EL (cell line): ENCODE measurements around the gene WNT6.

Experiments
- DNase-seq: peaks from one replicate; pipeline ENCODE4 v3.0.0-alpha.2; 2016

Gene WNT6

DNA sequence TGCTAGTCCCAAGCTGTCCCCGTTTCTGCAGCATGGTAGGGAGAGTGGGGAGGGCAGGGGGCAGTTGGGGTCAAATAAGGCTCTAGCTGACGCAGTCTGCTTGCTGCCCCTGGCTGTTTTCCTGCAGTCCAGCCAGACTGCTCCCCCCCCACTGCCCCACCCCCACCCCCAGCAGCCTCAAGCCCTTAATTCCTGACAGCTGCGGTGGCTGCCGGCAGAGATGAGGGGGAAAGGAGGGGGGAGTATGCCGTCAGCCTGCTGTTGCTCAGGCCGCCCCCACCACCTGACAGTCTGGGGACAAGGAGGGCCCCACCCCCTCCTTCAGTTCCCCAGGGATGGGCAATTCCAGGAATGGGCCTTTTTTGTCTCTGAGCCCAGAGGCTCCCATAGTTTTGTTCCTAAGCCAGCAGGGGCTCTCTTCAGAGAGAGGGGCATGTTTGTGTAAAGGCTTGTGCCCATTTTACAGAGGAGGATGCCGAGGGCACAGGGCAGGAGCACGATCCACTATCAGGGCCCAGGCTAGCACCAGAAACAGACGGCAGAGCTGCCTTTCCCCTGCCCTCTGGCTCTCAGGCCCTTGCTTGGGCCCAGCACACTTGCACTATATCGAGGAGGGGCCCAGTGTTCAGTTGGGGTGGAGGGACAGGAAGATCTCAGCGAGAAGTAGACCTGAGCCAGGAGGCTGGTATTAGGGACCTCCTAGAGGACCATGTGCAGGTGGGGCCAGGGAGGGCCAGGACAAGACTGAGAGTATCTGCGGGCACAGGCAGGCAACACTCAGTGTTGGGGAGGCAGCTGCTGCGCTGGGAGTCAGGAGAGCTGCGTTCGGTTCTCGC, 19.5 kb downstream of the WNT6 start:
- no peak for DNase-seq

DNA sequence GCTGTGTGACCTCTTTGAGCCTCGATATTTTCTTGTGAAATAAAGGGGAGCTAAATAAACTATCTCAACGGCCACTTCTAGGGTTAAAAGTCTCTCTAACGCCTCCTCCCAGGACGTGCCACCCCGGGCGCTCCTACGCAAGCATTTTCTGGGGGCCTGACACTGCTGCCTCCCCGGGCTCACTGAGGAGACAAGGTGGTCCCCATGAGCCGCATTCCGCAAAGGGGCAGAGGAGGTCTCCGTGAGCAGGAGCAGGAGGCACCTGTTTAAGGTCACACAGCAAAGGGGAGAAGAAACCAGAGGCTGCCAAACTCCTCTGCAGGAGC, 20.1 kb downstream of the WNT6 start:
- DNase-seq = no peak

DNA sequence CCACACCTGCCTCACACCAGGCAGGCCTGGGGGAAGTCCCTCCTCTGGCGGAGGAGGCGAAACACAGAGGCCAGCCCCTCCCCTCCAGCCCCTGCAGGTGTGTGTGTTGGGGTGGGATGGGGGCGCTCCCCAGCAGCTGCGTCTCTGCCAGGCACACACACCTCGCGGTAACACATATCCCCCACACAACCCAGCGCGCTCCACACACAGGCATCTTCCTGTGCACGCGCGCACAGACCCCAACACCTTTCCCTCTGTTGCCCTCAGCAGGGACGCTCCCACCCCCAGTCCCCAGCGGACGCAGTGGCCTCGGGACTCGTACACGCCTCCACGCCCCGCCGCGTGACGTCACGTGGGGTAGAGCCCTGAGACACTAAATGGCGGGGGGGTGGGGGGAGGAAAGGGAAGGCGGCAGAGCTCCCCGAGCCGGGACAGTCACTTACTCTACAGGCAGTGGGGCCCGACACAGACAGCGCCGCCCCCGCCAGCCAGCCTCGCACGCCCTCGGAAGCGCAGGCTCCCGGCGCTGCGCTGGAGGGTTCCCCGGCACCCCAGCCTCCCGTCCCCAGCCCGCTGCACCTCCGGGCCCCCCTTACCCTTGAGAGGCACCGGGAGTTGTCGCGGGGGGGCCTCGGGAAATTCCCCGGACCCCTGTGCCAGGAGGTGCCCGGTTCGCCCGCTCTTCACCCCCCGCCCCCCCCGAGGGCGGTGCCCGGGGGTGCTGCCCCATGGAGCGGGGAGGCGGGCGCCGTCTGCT, 20.7 kb downstream of the WNT6 start, which contains the start of gene WNT10A:
WNT10A (plus strand) TSS at position 751 of the 757 bp plus-strand sequence. CDS start 144 bp downstream, outside the sequence.
- no peak for DNase-seq

DNA sequence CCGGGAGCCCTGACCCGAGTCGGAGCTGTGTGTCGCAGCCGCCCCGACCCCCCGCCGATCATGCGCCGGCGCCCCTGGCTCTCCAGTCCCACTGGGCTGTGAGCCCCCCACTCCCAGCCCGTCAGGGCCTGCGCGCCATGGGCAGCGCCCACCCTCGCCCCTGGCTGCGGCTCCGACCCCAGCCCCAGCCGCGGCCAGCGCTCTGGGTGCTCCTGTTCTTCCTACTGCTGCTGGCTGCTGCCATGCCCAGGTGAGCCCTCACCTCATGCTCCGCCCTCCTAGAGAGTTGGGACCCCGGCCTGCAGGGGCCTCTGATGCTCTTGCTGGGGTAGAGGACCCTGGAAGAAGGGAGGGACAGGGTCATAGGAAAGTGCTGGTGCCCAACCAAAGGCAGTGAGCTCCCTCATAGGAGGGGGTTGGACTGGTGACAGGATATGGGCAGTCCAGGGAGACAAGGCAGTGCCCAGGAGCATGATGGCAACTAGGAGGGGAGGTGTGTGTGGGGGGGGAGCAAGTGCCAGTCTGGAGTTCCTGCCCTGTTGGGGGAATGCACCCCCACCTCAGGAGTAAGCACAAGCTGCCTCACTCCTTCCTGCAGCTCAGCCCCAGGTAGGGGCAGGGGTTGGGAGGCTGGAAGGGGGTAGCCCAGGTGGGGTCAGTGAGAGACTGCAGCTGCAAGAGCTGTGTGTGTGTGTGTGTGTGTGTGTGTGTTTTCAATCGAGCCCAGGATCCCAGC, 21.4 kb downstream of the WNT6 start:
- DNase-seq = no peak

DNA sequence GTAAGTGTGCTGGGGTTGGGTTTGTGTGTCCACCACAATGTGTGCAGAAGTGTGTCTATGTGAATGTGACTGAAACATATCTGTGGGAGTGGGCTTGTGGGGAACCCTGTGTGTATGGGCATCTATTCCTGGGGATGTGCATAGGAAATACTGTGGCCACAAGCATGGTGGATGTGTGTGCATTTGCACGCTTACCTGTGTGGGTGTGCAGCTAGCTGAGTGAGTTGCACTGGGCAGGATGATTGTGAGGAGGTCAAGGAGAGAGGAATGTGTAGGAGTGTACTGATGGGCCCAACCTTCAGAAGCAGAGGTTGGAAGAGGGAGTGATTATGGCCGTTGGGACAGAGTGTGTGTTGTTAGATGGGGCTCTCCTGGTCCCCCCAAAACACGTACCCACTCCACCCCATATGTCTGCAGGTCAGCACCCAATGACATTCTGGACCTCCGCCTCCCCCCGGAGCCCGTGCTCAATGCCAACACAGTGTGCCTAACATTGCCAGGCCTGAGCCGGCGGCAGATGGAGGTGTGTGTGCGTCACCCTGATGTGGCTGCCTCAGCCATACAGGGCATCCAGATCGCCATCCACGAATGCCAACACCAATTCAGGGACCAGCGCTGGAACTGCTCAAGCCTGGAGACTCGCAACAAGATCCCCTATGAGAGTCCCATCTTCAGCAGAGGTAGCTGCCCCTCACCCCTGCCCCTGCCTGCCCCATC, 22.3 kb downstream of the WNT6 start:
- DNase-seq = no peak

DNA sequence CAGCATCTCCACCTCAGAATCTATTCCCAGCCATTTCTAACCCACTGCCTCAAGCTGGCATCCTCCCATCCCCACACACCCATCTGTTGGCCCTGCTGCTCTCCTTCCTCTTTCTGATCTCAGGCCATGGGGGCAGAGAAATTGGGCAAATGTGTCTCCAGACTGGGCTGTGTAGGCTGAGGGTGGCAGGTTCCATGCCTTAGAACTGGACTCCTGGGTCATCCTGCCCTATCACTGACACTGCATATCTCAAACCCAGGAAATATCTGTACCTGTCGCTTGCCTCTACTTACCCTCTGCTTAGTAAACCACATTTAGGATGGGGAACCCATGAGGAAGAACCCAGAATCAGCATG, 22.8 kb downstream of the WNT6 start:
- no peak for DNase-seq

DNA sequence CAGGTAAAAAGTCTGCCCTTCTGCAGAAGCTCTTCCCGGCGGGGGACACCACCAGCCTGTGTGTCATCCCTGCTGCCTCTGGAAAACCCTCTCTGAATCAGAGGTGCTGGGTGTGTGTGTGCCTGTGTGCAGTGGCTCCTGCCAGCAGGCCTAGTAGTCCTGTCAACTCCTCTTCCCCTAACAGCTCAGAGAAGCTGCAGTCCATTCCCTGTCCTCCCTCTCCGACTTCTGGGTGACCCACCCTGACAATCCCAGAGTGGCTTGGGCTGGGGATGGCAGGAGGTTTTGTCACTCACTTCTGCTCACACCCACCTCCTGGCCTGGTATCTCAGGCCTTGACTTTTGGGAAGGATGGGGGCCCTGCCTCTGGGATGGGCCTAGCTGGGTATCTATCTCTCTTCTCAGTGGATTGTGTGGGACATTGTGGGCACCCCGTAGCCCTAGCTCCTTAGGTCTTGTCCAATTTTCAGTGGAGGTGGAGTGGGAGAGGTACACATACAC, 23.3 kb downstream of the WNT6 start:
- peak; percentile 31 for DNase-seq

DNA sequence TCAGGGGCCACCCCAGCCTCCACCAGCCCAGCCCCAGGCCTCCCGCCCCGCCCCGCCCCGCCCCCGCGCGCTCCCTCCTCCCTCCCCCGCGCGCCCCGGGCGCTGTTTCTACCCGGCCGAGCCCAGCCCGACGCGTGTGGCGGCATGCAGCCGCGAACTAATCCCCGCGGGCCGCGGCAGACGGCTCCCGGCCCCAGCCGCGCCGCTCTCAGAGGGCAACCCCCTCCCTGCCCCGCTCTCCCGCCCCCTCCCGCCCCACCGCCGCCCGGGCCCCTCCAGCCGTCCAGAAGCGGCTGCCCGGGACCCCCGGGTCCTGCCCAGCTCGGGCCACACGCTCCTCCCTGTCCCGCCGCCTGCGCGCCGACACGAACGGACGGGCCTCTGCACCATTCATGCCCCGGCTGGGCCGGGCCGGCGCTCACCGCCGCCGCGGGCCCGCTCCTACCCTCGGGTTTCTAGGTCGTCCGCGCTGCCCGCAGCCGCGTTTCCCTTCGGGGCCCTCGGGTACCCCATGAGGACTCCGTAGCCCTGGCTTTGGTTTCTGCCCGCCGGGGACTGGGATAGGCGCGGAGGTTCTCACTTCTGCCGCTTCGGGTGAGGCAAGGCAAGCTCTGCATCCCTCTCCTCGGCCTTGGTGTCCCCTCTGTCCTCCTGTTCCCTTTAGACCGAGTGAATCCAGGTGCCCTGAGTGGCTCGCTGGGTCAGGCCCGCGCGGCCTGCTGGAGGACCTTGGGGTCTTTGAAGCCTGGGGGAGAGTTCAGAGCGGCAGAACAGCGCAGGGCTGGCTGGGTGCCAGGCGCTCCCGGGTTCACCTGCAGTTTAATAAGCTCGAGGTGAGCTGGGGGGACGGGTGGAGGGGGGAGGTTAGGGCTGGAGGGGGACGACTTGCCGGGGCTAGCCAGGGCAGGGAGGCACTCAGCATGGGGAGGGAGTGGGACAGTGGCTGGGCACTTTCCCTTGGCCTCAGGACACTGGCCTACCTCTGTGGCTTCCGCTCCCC, 24.2 kb downstream of the WNT6 start:
- DNase-seq = peak; percentile 25

DNA sequence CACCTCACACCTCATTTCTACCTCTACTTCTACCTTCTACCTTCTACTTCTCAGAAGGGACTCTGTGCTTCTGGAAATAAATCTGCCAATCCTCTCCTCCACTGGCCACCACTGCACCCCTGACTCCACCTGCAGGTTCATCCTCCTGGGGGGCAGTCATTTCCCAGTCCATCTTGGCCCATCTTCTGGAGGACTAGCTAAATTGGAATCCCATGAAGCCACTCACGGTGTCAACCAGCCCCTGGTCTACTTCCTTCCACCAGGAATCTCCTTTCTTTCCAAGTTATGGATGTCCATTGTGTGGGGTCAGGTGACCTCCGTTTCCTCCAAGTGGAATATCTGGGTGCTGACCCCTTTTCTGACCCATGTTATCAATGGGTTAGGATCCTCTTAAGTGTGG, 24.9 kb downstream of the WNT6 start:
- DNase-seq = no peak

DNA sequence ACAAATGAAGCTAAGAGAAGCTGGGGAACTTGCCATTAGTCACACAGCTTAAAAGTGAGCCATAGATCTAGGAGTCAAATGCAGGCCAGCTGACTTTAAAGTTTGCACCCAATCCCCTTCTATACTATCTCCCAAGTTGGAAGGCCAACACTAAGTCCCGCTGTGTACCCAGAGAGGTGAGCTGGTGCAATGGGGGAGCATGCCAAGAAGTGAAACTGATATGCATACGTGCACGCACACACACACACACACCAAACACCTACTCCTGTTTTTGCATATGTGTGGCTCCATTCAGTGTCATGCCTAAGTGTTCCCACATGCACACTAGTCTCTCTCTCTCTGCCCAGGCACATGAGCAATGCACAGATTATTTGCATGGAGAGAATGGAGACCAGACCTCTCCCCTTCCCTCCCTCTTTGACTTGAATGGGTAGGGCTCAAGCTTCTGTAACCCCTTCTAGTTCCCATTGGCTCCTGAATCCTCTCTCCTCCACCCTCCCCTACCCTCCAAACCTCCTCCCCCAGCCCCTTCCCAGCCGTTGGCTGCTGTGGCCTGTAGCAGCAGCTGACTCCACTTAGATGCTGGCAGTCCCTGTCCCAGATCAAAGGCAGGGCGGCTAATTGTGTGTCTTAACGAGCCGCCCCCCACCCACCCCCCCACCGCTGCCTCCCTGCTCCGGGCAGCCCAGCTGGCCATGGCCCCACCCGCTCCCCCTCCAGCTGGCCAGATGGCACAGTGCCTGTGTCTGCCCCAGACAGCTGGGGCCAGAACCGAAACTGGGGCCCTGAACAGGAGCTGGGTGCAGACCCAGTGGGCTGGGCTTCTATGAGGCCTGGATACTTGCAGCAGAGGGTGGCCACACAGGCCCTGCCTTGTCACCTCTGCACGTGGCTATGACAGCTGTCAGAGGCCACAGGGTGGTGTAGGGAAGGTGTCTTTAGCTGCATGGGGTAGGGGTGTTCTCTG, 26.7 kb downstream of the WNT6 start:
- DNase-seq = no peak

DNA sequence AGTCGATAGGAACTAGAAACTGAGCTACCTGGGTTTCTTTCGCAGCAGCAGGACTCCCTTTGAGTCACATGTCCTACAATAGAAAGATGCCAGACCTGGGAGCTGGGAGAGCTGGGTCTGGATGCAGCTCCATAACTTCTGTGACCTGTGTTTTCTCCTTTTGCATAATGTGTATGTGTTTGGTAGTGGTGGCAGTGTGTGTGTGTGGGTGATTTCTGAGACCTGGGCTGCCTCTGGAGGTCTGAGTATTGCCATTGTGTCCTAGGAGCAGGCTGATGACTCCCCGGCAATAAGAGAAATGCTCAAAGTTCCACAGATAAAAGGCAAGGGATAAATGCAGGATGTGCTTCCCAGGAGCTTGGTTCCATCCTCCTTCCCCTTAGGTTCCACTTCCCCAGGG, 27.5 kb downstream of the WNT6 start:
- DNase-seq = no peak

DNA sequence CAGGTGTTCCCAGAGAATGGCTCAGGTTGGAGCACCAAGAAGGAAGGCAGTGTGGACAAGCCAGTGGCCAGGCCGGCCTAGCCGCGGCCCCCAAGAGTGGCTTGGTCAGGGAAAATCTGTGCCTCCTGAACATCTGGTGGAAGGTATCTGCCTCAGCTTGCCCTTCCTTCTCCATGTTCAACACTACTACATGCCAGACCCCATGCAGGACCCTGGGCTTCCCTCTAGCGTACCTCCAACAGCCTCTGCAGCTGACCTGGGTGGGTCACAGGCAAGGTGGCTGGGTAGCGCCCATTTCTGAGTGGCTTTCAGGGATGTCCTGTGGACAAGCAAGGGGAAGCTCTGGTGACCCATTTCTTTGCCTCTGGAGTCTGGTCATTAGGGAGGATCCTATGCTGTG, 28.7 kb downstream of the WNT6 start:
- DNase-seq = no peak

DNA sequence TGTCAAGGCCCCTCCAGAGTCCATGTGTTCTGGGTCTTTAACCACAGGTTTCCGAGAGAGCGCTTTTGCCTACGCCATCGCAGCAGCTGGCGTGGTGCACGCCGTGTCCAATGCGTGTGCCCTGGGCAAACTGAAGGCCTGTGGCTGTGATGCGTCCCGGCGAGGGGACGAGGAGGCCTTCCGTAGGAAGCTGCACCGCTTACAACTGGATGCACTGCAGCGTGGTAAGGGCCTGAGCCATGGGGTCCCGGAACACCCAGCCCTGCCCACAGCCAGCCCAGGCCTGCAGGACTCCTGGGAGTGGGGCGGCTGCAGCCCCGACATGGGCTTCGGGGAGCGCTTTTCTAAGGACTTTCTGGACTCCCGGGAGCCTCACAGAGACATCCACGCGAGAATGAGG, 30.3 kb downstream of the WNT6 start:
- DNase-seq = no peak

DNA sequence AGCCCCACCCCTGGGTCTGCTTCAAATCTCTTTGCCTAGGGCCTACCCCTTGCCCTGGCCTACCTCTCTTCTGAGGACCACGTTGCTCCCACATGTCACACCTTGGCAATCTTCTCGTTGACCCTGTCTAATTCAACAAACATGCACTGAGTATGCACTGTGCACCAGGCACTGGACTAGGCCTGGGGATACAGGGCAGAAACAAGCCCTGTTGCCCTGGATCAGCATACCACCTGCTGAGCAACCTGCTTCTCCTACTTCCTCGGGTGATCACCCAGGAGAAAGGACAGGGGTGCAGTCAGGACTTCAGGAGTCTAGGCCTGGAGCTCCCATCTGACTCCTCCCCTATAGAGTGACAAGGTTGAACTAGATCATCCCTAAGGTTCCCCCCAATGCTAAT, 30.8 kb downstream of the WNT6 start:
- no peak for DNase-seq

DNA sequence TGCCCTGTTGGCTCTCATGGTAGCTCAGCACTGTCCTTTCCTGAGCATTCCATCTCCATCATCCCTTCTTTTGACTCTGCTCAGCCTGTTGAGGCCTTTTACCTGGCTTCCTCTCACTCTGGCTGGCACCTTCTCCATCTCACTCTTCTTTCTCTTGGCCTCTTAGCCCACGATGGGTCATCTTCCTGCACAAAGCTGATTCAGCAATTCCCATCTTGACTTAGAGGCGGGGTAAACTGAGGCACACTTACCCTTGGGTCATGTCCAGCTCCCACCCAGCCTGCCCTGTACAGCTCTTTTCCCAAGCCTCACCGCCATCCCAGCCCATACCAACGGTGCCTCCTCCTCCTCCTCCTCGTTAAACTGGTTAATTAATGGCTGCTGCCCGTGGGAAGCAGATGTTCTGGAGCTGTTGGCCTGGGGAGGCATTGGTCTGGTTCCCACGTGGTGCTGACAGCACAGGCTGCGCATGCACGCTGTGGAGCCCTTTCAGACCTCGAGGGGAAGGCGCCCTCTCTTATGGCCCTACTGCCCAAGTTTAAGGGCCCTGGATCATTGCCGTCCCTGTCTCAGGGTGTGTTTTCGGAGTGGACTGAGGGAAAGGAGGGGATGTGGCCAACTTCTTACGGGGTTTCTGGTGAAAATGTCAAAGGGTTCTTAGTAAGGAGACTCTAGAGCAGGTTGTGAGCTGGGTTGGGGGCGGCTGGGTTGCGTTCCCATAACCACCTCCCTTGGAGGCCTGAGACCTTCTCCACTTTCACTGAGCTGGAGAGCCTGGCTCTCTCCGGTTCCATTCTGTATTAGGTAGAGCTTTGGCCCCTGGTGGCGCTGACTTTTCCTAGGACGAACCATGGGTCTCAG, 31.9 kb downstream of the WNT6 start:
- DNase-seq = no peak

DNA sequence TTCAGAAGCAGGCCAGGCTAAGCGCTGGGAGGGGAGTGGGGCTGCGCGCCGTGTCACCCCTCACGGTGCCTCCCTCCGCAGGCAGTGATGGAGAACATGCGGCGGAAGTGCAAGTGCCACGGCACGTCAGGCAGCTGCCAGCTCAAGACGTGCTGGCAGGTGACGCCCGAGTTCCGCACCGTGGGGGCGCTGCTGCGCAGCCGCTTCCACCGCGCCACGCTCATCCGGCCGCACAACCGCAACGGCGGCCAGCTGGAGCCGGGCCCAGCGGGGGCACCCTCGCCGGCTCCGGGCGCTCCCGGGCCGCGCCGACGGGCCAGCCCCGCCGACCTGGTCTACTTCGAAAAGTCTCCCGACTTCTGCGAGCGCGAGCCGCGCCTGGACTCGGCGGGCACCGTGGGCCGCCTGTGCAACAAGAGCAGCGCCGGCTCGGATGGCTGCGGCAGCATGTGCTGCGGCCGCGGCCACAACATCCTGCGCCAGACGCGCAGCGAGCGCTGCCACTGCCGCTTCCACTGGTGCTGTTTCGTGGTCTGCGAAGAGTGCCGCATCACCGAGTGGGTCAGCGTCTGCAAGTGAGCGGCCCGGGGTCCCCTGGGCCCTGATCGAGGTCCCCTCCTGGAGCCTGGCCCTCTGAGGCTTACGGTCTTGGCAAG, 33.2 kb downstream of the WNT6 start:
- peak; percentile 59 for DNase-seq

DNA sequence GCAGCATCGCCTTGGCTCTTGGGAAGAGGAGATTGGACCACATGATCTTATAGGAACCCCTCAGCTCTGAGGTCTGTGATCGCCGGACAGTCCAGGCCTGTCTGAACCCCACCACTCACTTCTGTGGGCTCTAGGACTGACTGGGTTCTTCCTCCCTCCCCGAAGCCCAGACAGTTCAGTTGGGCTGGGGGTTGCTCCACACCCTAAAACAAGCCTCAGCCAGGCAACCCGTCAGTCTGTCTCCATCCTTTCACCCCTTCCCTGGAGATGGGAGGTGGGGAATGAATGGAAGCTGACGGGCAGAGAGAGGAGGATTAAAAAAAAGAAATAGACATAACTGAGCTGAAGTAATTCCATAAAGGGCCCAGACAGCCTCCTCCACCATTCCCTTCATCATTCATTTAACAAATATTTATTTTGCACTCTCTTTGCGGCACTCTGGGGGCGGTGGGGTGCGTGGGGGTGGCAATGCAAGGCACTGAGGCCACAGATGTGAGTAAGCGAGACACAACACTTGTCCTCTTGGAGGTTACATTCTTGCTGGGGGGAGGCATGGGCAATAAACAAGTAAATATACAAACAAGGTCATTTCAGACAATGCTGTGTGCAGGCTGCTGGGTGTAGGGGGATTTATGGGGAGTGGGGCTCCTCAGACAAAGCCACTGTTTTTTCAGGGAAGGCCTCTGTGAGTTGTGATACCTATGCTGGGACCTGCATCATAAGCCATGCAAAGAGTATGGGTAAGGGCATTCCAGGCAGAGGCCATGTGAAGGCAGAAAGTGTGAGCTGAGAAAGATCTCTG, 33.9 kb downstream of the WNT6 start:
- DNase-seq = no peak
